ENCODE data around the gene SLC4A3.
A peak's percentile ranks its signal among the peaks of the same experiment; 100 is the strongest.

Gene SLC4A3

DNA sequence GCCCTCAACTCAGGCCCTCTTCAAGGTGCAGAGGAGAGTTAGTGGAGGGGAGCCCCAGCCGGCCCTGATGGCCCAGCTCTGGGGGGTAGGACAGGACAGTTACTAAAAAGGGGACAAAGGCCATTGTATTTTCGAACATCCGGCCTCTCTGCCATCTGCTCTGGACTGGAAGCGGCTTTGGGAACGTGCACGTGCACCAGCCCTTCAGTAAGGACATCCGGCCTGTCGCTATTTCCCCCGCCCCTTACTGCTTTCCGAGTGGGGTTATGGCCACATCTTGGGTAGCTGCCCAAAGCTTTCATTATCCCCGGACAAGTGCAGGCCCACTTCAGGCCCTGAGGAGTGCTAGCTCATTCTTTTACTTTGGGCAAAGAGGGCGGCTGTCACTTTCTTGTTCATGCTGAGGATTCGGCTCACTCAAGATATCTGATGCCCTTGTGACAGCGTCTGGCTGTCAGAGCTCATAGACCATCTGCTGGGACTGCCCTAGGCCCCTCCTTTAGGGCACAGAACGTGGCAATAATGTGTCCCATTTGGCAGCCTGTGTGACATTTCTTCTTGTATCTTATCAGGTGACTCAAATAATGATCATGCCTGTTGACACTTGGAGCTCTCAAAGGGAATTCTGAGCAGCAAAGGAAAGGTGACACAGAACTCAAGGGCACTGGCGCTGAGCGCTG is 17.5 kb downstream of the SLC4A3 start:
- DNase-seq: peak; percentile 61
- no peak overlapping the region for H3K4me3 ChIP-seq (ENCODE audit: low read length)
- H3K27ac ChIP-seq (ENCODE audit: low read depth, low read length): no peak overlapping the region
- H3K18ac ChIP-seq (ENCODE audit: low read length): no peak overlapping the region
- no peak overlapping the region for H3K4me2 ChIP-seq (ENCODE audit: low read length)
- no peak overlapping the region for H4K5ac ChIP-seq (ENCODE audit: low read length)
- H3K4me1 ChIP-seq (ENCODE audit: control insufficient read depth, low read depth, low read length): peaks cover 7% of the 10 kb centered on the region
- H2BK5ac ChIP-seq (ENCODE audit: low read length): no peak overlapping the region
- no peak overlapping the region for H3K23ac ChIP-seq (ENCODE audit: low read length)
- H3K4ac ChIP-seq (ENCODE audit: low read depth, low read length): no peak overlapping the region
- no CpG with 5 or more reads among the region's 17 CpGs for WGBS (ENCODE audit: extremely low coverage, insufficient coverage, low lambda C conversion rate)
- H3K79me1 ChIP-seq (ENCODE audit: low read length): no peaks in the 10 kb centered on the region
- H3K27me3 ChIP-seq (ENCODE audit: insufficient read depth, low read length, poor library complexity): no peaks in the 10 kb centered on the region
- H3K79me2 ChIP-seq (ENCODE audit: control insufficient read depth, insufficient read depth, low read length): no peaks in the 10 kb centered on the region
- H3K56ac ChIP-seq (ENCODE audit: low read length): peak overlapping the region; percentile 42
- H4K8ac ChIP-seq (ENCODE audit: low read depth, low read length): no peak overlapping the region
- H2BK15ac ChIP-seq (replicated peaks; ENCODE audit: low read depth): no peak overlapping the region
- no peak overlapping the region for H2BK120ac ChIP-seq (ENCODE audit: low read depth, low read length)
- H2AK5ac ChIP-seq (ENCODE audit: low read length): no peak overlapping the region
- no peaks in the 10 kb centered on the region for H3K36me3 ChIP-seq (ENCODE audit: control insufficient read depth, insufficient read depth, low read length)
- H3K9ac ChIP-seq (ENCODE audit: low read length): no peak overlapping the region

DNA sequence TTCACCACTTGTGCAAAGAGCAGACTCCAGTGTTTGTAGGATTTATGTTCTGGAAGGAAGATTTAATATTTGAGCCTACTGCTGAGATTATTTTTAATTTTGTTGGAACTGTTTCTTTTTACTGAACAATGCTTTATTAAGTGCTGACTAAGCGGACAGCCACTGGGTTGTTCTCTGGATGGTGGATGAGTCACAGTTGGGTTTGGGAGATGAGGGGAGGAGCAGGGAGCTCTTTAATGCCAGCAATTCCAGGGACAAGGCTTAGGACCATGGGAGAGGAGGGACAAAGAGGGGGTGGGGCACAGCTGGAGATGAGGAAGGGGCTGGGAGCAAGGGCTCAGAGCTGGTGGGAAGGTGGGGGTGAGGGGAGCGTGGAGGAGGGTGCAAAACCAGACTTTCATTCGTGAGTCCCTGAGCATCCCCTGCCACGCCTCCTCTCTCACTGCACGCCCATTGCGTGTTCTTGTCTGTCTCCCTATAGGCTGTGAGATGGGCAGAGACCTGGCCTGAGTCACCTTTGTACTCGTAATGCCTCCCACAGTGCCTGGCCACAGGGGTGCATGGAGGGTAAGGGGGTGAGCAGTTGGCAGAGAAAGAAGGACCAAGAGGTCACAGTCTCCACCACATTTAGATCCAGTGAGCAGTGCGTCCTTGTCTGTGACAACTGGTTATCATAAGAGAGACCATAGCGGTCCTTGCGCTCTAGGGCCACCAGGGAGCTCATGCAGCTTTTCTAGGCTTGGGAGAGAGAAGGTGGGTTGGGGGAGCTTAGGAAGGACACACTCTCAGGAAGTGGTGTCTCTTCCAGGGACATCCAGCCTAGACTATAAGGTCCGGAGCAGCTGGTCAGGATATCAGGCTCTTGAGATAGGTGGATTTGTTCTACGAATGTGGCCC is 18.4 kb downstream of the SLC4A3 start:
- Histone ChIP-seq H3K27ac (ENCODE audit: low read depth, low read length) (no peak overlapping the region), H3K23ac (ENCODE audit: low read length) (peak overlapping the region; percentile 76), H3K79me2 (ENCODE audit: control insufficient read depth, insufficient read depth, low read length) (no peaks in the 10 kb centered on the region), H2BK15ac (replicated peaks; ENCODE audit: low read depth) (no peak overlapping the region), H3K18ac (ENCODE audit: low read length) (no peak overlapping the region), H3K4me3 (ENCODE audit: low read length) (no peak overlapping the region), H2BK120ac (ENCODE audit: low read depth, low read length) (no peak overlapping the region), H3K4me1 (ENCODE audit: control insufficient read depth, low read depth, low read length) (peaks cover 7% of the 10 kb centered on the region), H2BK5ac (ENCODE audit: low read length) (no peak overlapping the region), H4K5ac (ENCODE audit: low read length) (no peak overlapping the region), H3K56ac (ENCODE audit: low read length) (peak overlapping the region; percentile 49), H3K36me3 (ENCODE audit: control insufficient read depth, insufficient read depth, low read length) (no peaks in the 10 kb centered on the region), H3K9ac (ENCODE audit: low read length) (no peak overlapping the region), H2AK5ac (ENCODE audit: low read length) (peak overlapping the region; percentile 63), H4K8ac (ENCODE audit: low read depth, low read length) (no peak overlapping the region), H3K4ac (ENCODE audit: low read depth, low read length) (no peak overlapping the region), H3K79me1 (ENCODE audit: low read length) (no peaks in the 10 kb centered on the region), H3K4me2 (ENCODE audit: low read length) (no peak overlapping the region), H3K27me3 (ENCODE audit: insufficient read depth, low read length, poor library complexity) (no peaks in the 10 kb centered on the region)
- DNase-seq: peak; percentile 85
- no CpG with 5 or more reads among the region's 12 CpGs for WGBS (ENCODE audit: extremely low coverage, insufficient coverage, low lambda C conversion rate)

DNA sequence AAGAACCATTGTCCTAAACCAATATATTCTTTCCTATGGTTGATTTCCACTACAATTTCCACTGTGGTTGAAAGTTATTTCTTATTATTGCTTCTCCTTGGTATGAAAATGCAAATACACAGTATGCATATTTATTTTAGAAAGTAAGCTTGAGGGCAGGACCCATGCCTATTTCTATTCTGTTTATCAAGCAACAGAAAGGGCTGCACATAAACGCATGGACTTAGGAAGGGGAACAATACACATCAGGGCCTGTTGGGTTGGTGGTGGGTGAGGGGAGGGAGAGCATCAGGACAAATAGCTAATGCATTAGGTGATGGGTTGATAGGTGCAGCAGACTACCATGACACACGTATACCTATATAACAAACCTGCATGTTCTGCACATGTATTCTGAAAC is 20.7 kb downstream of the SLC4A3 start:
- Histone ChIP-seq H3K18ac (ENCODE audit: low read length) (no peak overlapping the region), H3K4me3 (ENCODE audit: low read length) (no peak overlapping the region)

GRCh38 chr2:219648963-219649362 is 21.5 kb downstream of the SLC4A3 start:
- Histone ChIP-seq H3K27me3 (ENCODE audit: insufficient read depth, low read length, poor library complexity) (no peaks in the 10 kb centered on the region), H4K5ac (ENCODE audit: low read length) (no peak overlapping the region), H2BK15ac (replicated peaks; ENCODE audit: low read depth) (no peak overlapping the region), H3K36me3 (ENCODE audit: control insufficient read depth, insufficient read depth, low read length) (no peaks in the 10 kb centered on the region), H3K79me1 (ENCODE audit: low read length) (no peaks in the 10 kb centered on the region), H3K79me2 (ENCODE audit: control insufficient read depth, insufficient read depth, low read length) (no peaks in the 10 kb centered on the region), H3K4ac (ENCODE audit: low read depth, low read length) (no peak overlapping the region), H3K4me2 (ENCODE audit: low read length) (no peak overlapping the region), H2AK5ac (ENCODE audit: low read length) (no peak overlapping the region), H4K8ac (ENCODE audit: low read depth, low read length) (no peak overlapping the region), H3K4me3 (ENCODE audit: low read length) (no peak overlapping the region), H3K4me1 (ENCODE audit: control insufficient read depth, low read depth, low read length) (peaks cover 7% of the 10 kb centered on the region), H3K9ac (ENCODE audit: low read length) (no peak overlapping the region), H3K23ac (ENCODE audit: low read length) (no peak overlapping the region), H3K18ac (ENCODE audit: low read length) (no peak overlapping the region), H3K56ac (ENCODE audit: low read length) (no peak overlapping the region), H3K27ac (ENCODE audit: low read depth, low read length) (no peak overlapping the region), H2BK120ac (ENCODE audit: low read depth, low read length) (no peak overlapping the region), H2BK5ac (ENCODE audit: low read length) (no peak overlapping the region)
- no CpG with 5 or more reads among the region's 4 CpGs for WGBS (ENCODE audit: extremely low coverage, insufficient coverage, low lambda C conversion rate)
- DNase-seq: no peak

More for the DNA sequence above, 20.7 kb downstream of the SLC4A3 start:
- no peak overlapping the region for H3K56ac ChIP-seq (ENCODE audit: low read length)
- H3K23ac ChIP-seq (ENCODE audit: low read length): no peak overlapping the region
- H3K79me1 ChIP-seq (ENCODE audit: low read length): no peaks in the 10 kb centered on the region
- H3K4ac ChIP-seq (ENCODE audit: low read depth, low read length): no peak overlapping the region
- H2BK15ac ChIP-seq (replicated peaks; ENCODE audit: low read depth): no peak overlapping the region
- H2BK5ac ChIP-seq (ENCODE audit: low read length): no peak overlapping the region
- no peak overlapping the region for H3K27ac ChIP-seq (ENCODE audit: low read depth, low read length)
- H3K9ac ChIP-seq (ENCODE audit: low read length): no peak overlapping the region
- no peak overlapping the region for H4K8ac ChIP-seq (ENCODE audit: low read depth, low read length)
- no peaks in the 10 kb centered on the region for H3K36me3 ChIP-seq (ENCODE audit: control insufficient read depth, insufficient read depth, low read length)
- DNase-seq: no peak
- no peak overlapping the region for H4K5ac ChIP-seq (ENCODE audit: low read length)
- H2BK120ac ChIP-seq (ENCODE audit: low read depth, low read length): no peak overlapping the region
- no peak overlapping the region for H3K4me2 ChIP-seq (ENCODE audit: low read length)
- peaks cover 7% of the 10 kb centered on the region for H3K4me1 ChIP-seq (ENCODE audit: control insufficient read depth, low read depth, low read length)
- no CpG with 5 or more reads among the region's 2 CpGs for WGBS (ENCODE audit: extremely low coverage, insufficient coverage, low lambda C conversion rate)
- H3K27me3 ChIP-seq (ENCODE audit: insufficient read depth, low read length, poor library complexity): no peaks in the 10 kb centered on the region
- H2AK5ac ChIP-seq (ENCODE audit: low read length): no peak overlapping the region
- H3K79me2 ChIP-seq (ENCODE audit: control insufficient read depth, insufficient read depth, low read length): no peaks in the 10 kb centered on the region

DNA sequence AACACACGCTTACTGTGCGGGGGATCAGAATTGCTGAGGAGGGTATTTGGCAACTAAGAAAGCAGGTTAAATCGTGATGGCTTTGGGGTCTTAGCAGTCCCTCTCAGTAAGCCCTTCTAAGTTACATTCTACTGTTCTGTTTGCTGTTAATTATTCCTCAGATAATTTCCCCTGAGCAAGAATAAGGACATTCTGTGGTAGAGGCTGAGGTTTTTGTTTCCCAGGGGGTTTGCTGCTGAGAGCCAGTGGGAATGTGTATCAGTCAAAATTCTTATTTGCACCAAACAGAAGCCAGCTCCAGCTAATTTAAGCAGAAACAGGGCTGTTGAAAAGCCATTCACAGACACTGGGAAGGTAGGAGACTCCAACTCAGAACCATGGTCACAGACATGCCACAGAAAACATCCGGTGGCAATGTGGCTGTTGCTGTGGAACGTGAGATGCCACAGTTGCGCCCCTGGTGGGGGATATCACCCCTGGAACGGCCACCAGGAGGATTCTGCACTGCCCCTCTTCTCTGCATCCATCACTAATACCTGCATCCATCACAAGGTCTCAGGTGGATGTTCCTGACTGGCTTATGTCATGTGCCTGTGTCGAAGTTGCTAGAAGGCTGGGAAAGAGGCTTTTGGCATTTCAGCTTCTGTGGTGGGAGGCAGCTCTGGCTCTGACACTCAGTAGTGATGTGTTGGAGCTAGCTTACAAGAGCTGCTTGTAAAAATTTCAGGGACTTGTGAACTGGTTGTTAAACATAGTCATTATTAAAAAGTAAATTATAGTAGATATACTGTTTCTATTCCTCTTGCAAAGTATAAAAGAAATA is 23.2 kb downstream of the SLC4A3 start:
- H3K4me1 ChIP-seq (ENCODE audit: control insufficient read depth, low read depth, low read length): peaks cover 4% of the 10 kb centered on the region
- no peak overlapping the region for H4K5ac ChIP-seq (ENCODE audit: low read length)
- no CpG with 5 or more reads among the region's 8 CpGs for WGBS (ENCODE audit: extremely low coverage, insufficient coverage, low lambda C conversion rate)
- no peaks in the 10 kb centered on the region for H3K27me3 ChIP-seq (ENCODE audit: insufficient read depth, low read length, poor library complexity)
- H2AK5ac ChIP-seq (ENCODE audit: low read length): no peak overlapping the region
- H3K27ac ChIP-seq (ENCODE audit: low read depth, low read length): no peak overlapping the region
- DNase-seq: no peak
- no peak overlapping the region for H2BK120ac ChIP-seq (ENCODE audit: low read depth, low read length)
- H4K8ac ChIP-seq (ENCODE audit: low read depth, low read length): no peak overlapping the region
- H2BK5ac ChIP-seq (ENCODE audit: low read length): no peak overlapping the region
- H2BK15ac ChIP-seq (replicated peaks; ENCODE audit: low read depth): no peak overlapping the region
- no peaks in the 10 kb centered on the region for H3K79me1 ChIP-seq (ENCODE audit: low read length)
- H3K9ac ChIP-seq (ENCODE audit: low read length): no peak overlapping the region
- H3K4me3 ChIP-seq (ENCODE audit: low read length): no peak overlapping the region
- no peak overlapping the region for H3K4ac ChIP-seq (ENCODE audit: low read depth, low read length)
- no peak overlapping the region for H3K23ac ChIP-seq (ENCODE audit: low read length)
- H3K36me3 ChIP-seq (ENCODE audit: control insufficient read depth, insufficient read depth, low read length): no peaks in the 10 kb centered on the region
- H3K79me2 ChIP-seq (ENCODE audit: control insufficient read depth, insufficient read depth, low read length): no peaks in the 10 kb centered on the region
- no peak overlapping the region for H3K18ac ChIP-seq (ENCODE audit: low read length)
- no peak overlapping the region for H3K56ac ChIP-seq (ENCODE audit: low read length)
- H3K4me2 ChIP-seq (ENCODE audit: low read length): no peak overlapping the region
